Liver (tissue), 9 donors: ENCODE measurements around the gene GLRX. TPM values are rescaled to one million over a fixed set of nuclear protein-coding genes. Genes with fewer than 3 reads are reported as not detected.

Experiments
- DNase-seq: peaks from one replicate; pipeline ENCODE4 v3.0.0-alpha.2; 2017; ENCODE audit warnings: low spot score
- H3K27ac ChIP-seq, 2 donors: one replicate each; pipeline ENCODE4 v1.7.0; 2013; ENCODE audit warnings: inconsistent platforms in 2 of 2, low read length in 2 of 2, control low read depth in 1 of 2, low read depth in 1 of 2, mild to moderate bottlenecking in 1 of 2
- H3K27me3 ChIP-seq, 4 donors: one replicate each; pipeline versions ENCODE4 v1.6.1 to v1.7.0; 2013; ENCODE audit warnings: low read length in 3 of 4, inconsistent platforms in 1 of 4, mild to moderate bottlenecking in 1 of 4, moderate library complexity in 1 of 4; ENCODE audit not compliant: control insufficient read depth in 4 of 4, insufficient read depth in 4 of 4
- H3K36me3 ChIP-seq, 4 donors: one replicate each; pipeline versions ENCODE4 v1.6.1 to v1.7.0; 2013; ENCODE audit warnings: low read length in 3 of 4, mild to moderate bottlenecking in 3 of 4, low read depth in 1 of 4, moderate library complexity in 1 of 4; ENCODE audit not compliant: control insufficient read depth in 4 of 4, insufficient read depth in 3 of 4
- H3K4me1 ChIP-seq, 4 donors: one replicate each; pipeline versions ENCODE4 v1.6.1 to v1.7.0; 2013; ENCODE audit warnings: low read length in 3 of 4, mild to moderate bottlenecking in 3 of 4, moderate library complexity in 1 of 4; ENCODE audit not compliant: control insufficient read depth in 4 of 4, insufficient read depth in 4 of 4
- H3K4me3 ChIP-seq, 3 donors: one replicate each; pipeline versions ENCODE4 v1.6.1 to v1.7.0; 2013; ENCODE audit warnings: low read length in 3 of 3, control low read depth in 1 of 3, low read depth in 1 of 3, mild to moderate bottlenecking in 1 of 3
- H3K9ac ChIP-seq, 2 donors: one replicate each; pipeline ENCODE4 v1.7.0; 2013; ENCODE audit warnings: low read length in 2 of 2, mild to moderate bottlenecking in 2 of 2, moderate library complexity in 2 of 2, control low read depth in 1 of 2, low read depth in 1 of 2
- H3K9me3 ChIP-seq, 4 donors: one replicate each; pipeline versions ENCODE4 v1.6.1 to v1.7.0; 2013; ENCODE audit warnings: low read length in 3 of 4; ENCODE audit not compliant: control insufficient read depth in 4 of 4
- EGR1 ChIP-seq, 2 donors: IDR thresholded peaks; 2 replicates each; pipeline ENCODE4 v1.6.1; 2016 to 2018; ENCODE audit warnings: antibody characterized with exemption in 2 of 2, low read depth in 2 of 2
- FOXA1 ChIP-seq: IDR thresholded peaks from 2 replicates; pipeline ENCODE4 v1.6.1; 2016; ENCODE audit warnings: antibody characterized with exemption
- FOXA2 ChIP-seq: IDR thresholded peaks from 2 replicates; pipeline ENCODE4 v1.6.1; 2016; ENCODE audit warnings: antibody characterized with exemption
- GABPA ChIP-seq, 2 donors: IDR thresholded peaks in 1 of 2; conservative IDR thresholded peaks in 1 of 2; 2 replicates each; pipeline ENCODE4 v1.6.1; 2016; ENCODE audit warnings: antibody characterized with exemption in 2 of 2, mild to moderate bottlenecking in 1 of 2, moderate library complexity in 1 of 2
- HNF4A ChIP-seq, 2 donors: conservative IDR thresholded peaks; 2 replicates each; pipeline ENCODE4 v1.6.1; 2016; ENCODE audit warnings: antibody characterized with exemption in 2 of 2, mild to moderate bottlenecking in 2 of 2
- HNF4G ChIP-seq: IDR thresholded peaks from 2 replicates; pipeline ENCODE4 v1.6.1; 2016; ENCODE audit warnings: antibody characterized with exemption
- JUND ChIP-seq, 2 donors: IDR thresholded peaks; 2 replicates each; pipeline ENCODE4 v1.6.1; 2016; ENCODE audit warnings: antibody characterized with exemption in 2 of 2
- MAX ChIP-seq: IDR thresholded peaks from 2 replicates; pipeline ENCODE4 v1.6.1; 2016; ENCODE audit warnings: antibody characterized with exemption
- NR2F2 ChIP-seq: IDR thresholded peaks from 2 replicates; pipeline ENCODE4 v1.6.1; 2016; ENCODE audit warnings: antibody characterized with exemption
- RAD21 ChIP-seq, 2 donors: IDR thresholded peaks; 2 replicates each; pipeline ENCODE4 v1.6.1; 2016; ENCODE audit warnings: antibody characterized with exemption in 2 of 2, mild to moderate bottlenecking in 2 of 2
- RXRA ChIP-seq, 2 donors: IDR thresholded peaks; 2 replicates each; pipeline ENCODE4 v1.6.1; 2017 to 2018; ENCODE audit warnings: antibody characterized with exemption in 2 of 2, mild to moderate bottlenecking in 1 of 2
- SP1 ChIP-seq: IDR thresholded peaks from 2 replicates; pipeline ENCODE4 v1.6.1; 2018; ENCODE audit warnings: antibody characterized with exemption, mild to moderate bottlenecking
- TAF1 ChIP-seq: conservative IDR thresholded peaks from 2 replicates; pipeline ENCODE4 v1.6.1; 2016; ENCODE audit warnings: antibody characterized with exemption, mild to moderate bottlenecking
- YY1 ChIP-seq: IDR thresholded peaks from 2 replicates; pipeline ENCODE4 v1.6.1; 2016; ENCODE audit warnings: antibody characterized with exemption, mild to moderate bottlenecking
- WGBS: extraction: QIAGEN DNeasy Blood & Tissue Kit; methylation state at CpG from one replicate; pipeline ENCODE4 v1.1.7; 2013; 5-methylcytosine and 5-hydroxymethylcytosine counted together
- polyA plus RNA-seq, 2 donors: library from polyadenylated mRNA; stranded (reverse) in 1 of 2; unstranded in 1 of 2; fragments of 200-250 nt in 1 of 2; fragments of >200 nt in 1 of 2; fragmentation: Nextera tagmentation in 1 of 2; extraction: Ambion mirVana in 1 of 2; gene quantifications; one replicate each; pipeline versions ENCODE4 v1.2.1 to v1.2.3, GENCODE V29; 2013 to 2015
- total RNA-seq, 2 donors: library from RNA; depleted of rRNA; stranded (reverse); fragments of >200 nt; gene quantifications; one replicate each; pipeline ENCODE4 v1.2.3, GENCODE V29; 2014
- TF ChIP-seq, protein P1 (sequence below): fragments of 150-350 bp; IDR thresholded peaks from 2 replicates; pipeline ENCODE4 v1.5.1; 2017; ENCODE audit warnings: improper control_type of control experiment, low read depth, low read length; ENCODE audit not compliant: missing input control
- TF ChIP-seq, protein P2 (sequence below): IDR thresholded peaks from 2 replicates; pipeline ENCODE4 v1.6.1; 2016; ENCODE audit warnings: antibody characterized with exemption
- donor health status: healthy.
- donor health status: healthy.
- donor health status: healthy.
- donor health status: healthy.
- donor health status: healthy.

Gene GLRX
- total and polyA plus RNA-seq, 4 donors: 48.2 to 187 (median 107) TPM

GRCh38 chr5:95801961-95802360 lies 20.6 kb downstream of the GLRX start:
- Histone ChIP-seq H3K36me3 (no peaks in the 10 kb centered on the region), H3K4me3 (no peak overlapping the region), H3K4me1 (peaks cover 7 to 44% (median 38%) of the 10 kb centered on the region in 4 donors), H3K27ac (peak overlapping the region; percentile 45 to 86), H3K27me3 (no peaks in the 10 kb centered on the region), H3K9me3 (no peaks in the 10 kb centered on the region), H3K9ac (no peak overlapping the region)
- WGBS: 90% methylated on average over 3 of the region's 3 CpGs
- DNase-seq: no peak
- TF ChIP-seq NR2F2 (no peak), TAF1 (no peak), RXRA (IDR thresholded peaks at IDR 0.05) (no peak), FOXA2 (no peak), EGR1 (IDR thresholded peaks at IDR 0.05; ENCODE audit: low read depth in 2 of 2) (no peak), SP1 (no peak), RAD21 (IDR thresholded peaks at IDR 0.05) (no peak), HNF4G (no peak), FOXA1 (no peak), MAX (no peak), YY1 (no peak), GABPA (IDR thresholded peaks at IDR 0.05 in 1 of 2, conservative IDR thresholded peaks at IDR 0.05 in 1 of 2) (no peak), HNF4A (conservative IDR thresholded peaks at IDR 0.05) (no peak)
- TF ChIP-seq, protein P1, sequence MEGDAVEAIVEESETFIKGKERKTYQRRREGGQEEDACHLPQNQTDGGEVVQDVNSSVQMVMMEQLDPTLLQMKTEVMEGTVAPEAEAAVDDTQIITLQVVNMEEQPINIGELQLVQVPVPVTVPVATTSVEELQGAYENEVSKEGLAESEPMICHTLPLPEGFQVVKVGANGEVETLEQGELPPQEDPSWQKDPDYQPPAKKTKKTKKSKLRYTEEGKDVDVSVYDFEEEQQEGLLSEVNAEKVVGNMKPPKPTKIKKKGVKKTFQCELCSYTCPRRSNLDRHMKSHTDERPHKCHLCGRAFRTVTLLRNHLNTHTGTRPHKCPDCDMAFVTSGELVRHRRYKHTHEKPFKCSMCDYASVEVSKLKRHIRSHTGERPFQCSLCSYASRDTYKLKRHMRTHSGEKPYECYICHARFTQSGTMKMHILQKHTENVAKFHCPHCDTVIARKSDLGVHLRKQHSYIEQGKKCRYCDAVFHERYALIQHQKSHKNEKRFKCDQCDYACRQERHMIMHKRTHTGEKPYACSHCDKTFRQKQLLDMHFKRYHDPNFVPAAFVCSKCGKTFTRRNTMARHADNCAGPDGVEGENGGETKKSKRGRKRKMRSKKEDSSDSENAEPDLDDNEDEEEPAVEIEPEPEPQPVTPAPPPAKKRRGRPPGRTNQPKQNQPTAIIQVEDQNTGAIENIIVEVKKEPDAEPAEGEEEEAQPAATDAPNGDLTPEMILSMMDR: no peak
- TF ChIP-seq, protein P2, sequence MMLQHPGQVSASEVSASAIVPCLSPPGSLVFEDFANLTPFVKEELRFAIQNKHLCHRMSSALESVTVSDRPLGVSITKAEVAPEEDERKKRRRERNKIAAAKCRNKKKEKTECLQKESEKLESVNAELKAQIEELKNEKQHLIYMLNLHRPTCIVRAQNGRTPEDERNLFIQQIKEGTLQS: no peak

GRCh38 chr5:95801532-95801931 lies 21.0 kb downstream of the GLRX start:
- peak overlapping the region; percentile 45 to 86 for H3K27ac ChIP-seq
- H3K36me3 ChIP-seq: no peaks in the 10 kb centered on the region
- H3K4me1 ChIP-seq: peaks cover 7 to 44% (median 38%) of the 10 kb centered on the region in 4 donors
- WGBS: 28% methylated on average over 2 of the region's 2 CpGs
- no peak overlapping the region for H3K4me3 ChIP-seq
- H3K9ac ChIP-seq: no peak overlapping the region
- TF ChIP-seq, protein P1: no peak
- TF ChIP-seq HNF4A (conservative IDR thresholded peaks at IDR 0.05) (peak in 1 of 2 donors; percentile 32), SP1 (peak; percentile 23)
- H3K9me3 ChIP-seq: no peaks in the 10 kb centered on the region
- no peaks in the 10 kb centered on the region for H3K27me3 ChIP-seq
- DNase-seq: no peak

- TF ChIP-seq HNF4A (conservative IDR thresholded peaks at IDR 0.05) (peak; percentile 33 to 65), RXRA (IDR thresholded peaks at IDR 0.05) (peak in 1 of 2 donors; percentile 55), FOXA1 (no peak), NR2F2 (no peak), GABPA (IDR thresholded peaks at IDR 0.05 in 1 of 2, conservative IDR thresholded peaks at IDR 0.05 in 1 of 2) (no peak), HNF4G (no peak), EGR1 (IDR thresholded peaks at IDR 0.05; ENCODE audit: low read depth in 2 of 2) (no peak), JUND (IDR thresholded peaks at IDR 0.05) (no peak)
- H3K27ac ChIP-seq: peak overlapping the region in 1 of 2 donors; percentile 52
- no peak for DNase-seq
- H3K36me3 ChIP-seq: no peaks in the 10 kb centered on the region
- H3K4me3 ChIP-seq: no peak overlapping the region
- 62% methylated on average over 3 of the region's 3 CpGs for WGBS
- no peaks in the 10 kb centered on the region for H3K9me3 ChIP-seq
- H3K4me1 ChIP-seq: peaks cover 7 to 44% (median 38%) of the 10 kb centered on the region in 4 donors
- no peaks in the 10 kb centered on the region for H3K27me3 ChIP-seq
- H3K9ac ChIP-seq: no peak overlapping the region
These were observed 22.0 kb downstream of the GLRX start for GRCh38 chr5:95800553-95800952.
